Body of pancreas (tissue), 4 donors: ENCODE measurements around the gene DYSF. TPM values are rescaled to one million over a fixed set of nuclear protein-coding genes. Genes with fewer than 3 reads are reported as not detected.

Experiments
- ATAC-seq: fragments of 150-250 bp; one replicate; pipeline ENCODE4 v1.9.1; 2016
- DNase-seq, 4 donors: peaks; one replicate each; pipeline ENCODE4 v3.0.0-alpha.2; 2019
- H3K27ac ChIP-seq, 4 donors: fragments of 200-600 bp; sonication (generic); 1 replicate in 3 of 4; 2 replicates in 1 of 4; pipeline versions ENCODE4 v1.5.1 to v1.6.1; 2016 to 2019; ENCODE audit warnings: mild to moderate bottlenecking in 1 of 4, mixed read lengths in 1 of 4, moderate library complexity in 1 of 4
- H3K27me3 ChIP-seq, 2 donors: fragments of 200-600 bp; sonication (generic); one replicate each; pipeline ENCODE4 v1.6.0; 2016; ENCODE audit warnings: mild to moderate bottlenecking in 1 of 2
- H3K36me3 ChIP-seq, 2 donors: fragments of 200-600 bp; sonication (generic); replicated peaks in 1 of 2; 2 replicates each; pipeline ENCODE4 v1.5.1; 2016; ENCODE audit warnings: low read depth in 2 of 2; ENCODE audit not compliant: insufficient read depth in 1 of 2
- H3K4me1 ChIP-seq: fragments of 200-600 bp; sonication (generic); one replicate; pipeline ENCODE4 v1.6.0; 2016
- H3K4me3 ChIP-seq, 2 donors: fragments of 200-600 bp; sonication (generic); 1 replicate in 1 of 2; 2 replicates in 1 of 2; pipeline ENCODE4 v1.5.1; 2016 to 2019
- H3K9me3 ChIP-seq, 3 donors: fragments of 200-600 bp; sonication (generic); 1 replicate in 2 of 3; 2 replicates in 1 of 3; pipeline ENCODE4 v1.5.1; 2016
- POLR2A ChIP-seq, 3 donors: fragments of 450-650 bp; IDR thresholded peaks; one replicate each; pipeline ENCODE4 v1.6.1; 2016; ENCODE audit warnings: antibody characterized with exemption in 3 of 3, mild to moderate bottlenecking in 2 of 3
- whole genome bisulfite sequencing, 2 donors: methylation state at CpG; one replicate each; pipeline ENCODE4 v1.1.5; 2017; 5-methylcytosine and 5-hydroxymethylcytosine counted together
- intact Hi-C: fragments of 100-400 bp; cut with DNase I; formaldehyde crosslinking; loops from one replicate; pipeline ENCODE4 v1.15.1; 2023
- total RNA-seq, 2 donors: library from RNA; depleted of rRNA; stranded (reverse); fragments of >200 nt; gene quantifications; one replicate each; pipeline ENCODE4 v1.1.0, GENCODE V29; 2016
- TF ChIP-seq, protein P1 (sequence below), 7 experiments: fragments of 450-650 bp in 4 of 7; fragments of 200-600 bp in 3 of 7; sonication (generic) in 3 of 7; IDR thresholded peaks; one replicate each; pipeline ENCODE4 v1.5.1; 2016 to 2019; ENCODE audit warnings: antibody characterized with exemption in 7 of 7

The DYSF gene
- total RNA-seq, 2 donors from 2014 or later, result 3.1 to 10.9 TPM

DNA sequence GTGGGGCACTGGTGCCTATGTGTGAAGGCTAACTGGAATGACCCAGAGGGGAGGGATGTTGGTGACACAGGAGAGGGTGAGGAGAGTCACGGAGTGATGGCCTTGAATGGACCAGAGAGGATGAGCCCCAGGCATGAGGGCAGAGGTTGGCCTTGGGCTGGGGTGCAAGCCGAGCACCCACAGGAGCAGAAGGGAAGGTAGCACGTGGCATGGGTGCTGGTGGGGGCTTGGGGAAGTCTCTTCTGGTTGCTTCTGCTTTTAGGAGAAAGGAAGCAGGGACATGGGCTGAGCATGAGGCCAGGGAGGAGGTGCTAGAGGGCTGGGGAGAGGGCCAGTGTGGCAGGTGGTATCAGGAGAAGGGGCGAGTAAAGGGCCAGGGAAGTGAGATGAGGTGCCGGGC is 183.8 kb downstream of the DYSF start:
- H3K4me3 ChIP-seq, result no peak overlapping the region
- no peaks in the 10 kb centered on the region for H3K4me1 ChIP-seq
- DNase-seq (no peak), ATAC-seq (no peak)
- H3K9me3 ChIP-seq, result no peaks in the 10 kb centered on the region
- WGBS, 2 donors, result 68 to 72% methylated on average over 5 of the region's 5 CpGs
- intact Hi-C loops, result no loop called here
- no peaks in the 10 kb centered on the region for H3K36me3 ChIP-seq
- no peak for TF ChIP-seq POLR2A (IDR thresholded peaks at IDR 0.05)
- TF ChIP-seq, protein P1, sequence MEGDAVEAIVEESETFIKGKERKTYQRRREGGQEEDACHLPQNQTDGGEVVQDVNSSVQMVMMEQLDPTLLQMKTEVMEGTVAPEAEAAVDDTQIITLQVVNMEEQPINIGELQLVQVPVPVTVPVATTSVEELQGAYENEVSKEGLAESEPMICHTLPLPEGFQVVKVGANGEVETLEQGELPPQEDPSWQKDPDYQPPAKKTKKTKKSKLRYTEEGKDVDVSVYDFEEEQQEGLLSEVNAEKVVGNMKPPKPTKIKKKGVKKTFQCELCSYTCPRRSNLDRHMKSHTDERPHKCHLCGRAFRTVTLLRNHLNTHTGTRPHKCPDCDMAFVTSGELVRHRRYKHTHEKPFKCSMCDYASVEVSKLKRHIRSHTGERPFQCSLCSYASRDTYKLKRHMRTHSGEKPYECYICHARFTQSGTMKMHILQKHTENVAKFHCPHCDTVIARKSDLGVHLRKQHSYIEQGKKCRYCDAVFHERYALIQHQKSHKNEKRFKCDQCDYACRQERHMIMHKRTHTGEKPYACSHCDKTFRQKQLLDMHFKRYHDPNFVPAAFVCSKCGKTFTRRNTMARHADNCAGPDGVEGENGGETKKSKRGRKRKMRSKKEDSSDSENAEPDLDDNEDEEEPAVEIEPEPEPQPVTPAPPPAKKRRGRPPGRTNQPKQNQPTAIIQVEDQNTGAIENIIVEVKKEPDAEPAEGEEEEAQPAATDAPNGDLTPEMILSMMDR (IDR thresholded peaks at IDR 0.05), result no peak
- no peaks in the 10 kb centered on the region for H3K27me3 ChIP-seq
- no peak overlapping the region for H3K27ac ChIP-seq

DNA sequence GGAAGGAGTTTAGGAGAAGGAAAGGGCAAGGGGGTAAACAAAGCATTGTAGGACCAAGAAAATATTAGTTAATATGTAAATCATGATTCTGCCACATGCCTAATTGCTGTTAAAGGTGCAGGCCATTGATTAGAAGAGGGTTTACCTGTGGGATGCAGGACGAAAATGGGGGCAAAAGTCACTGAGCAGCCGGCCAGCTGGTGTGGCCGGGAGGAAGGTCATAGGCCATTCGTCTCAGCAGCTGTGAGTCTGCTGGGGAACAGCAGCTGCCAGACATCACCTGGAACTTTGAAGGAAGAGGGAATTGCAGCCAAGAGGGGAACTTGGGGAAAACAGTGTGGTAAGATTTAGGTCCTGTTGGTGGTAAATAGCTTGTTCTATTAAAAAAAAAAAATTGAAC is 184.4 kb downstream of the DYSF start:
- TF ChIP-seq, protein P1 (IDR thresholded peaks at IDR 0.05), result no peak
- TF ChIP-seq POLR2A (IDR thresholded peaks at IDR 0.05), result no peak
- intact Hi-C loops, result no loop called here

DNA sequence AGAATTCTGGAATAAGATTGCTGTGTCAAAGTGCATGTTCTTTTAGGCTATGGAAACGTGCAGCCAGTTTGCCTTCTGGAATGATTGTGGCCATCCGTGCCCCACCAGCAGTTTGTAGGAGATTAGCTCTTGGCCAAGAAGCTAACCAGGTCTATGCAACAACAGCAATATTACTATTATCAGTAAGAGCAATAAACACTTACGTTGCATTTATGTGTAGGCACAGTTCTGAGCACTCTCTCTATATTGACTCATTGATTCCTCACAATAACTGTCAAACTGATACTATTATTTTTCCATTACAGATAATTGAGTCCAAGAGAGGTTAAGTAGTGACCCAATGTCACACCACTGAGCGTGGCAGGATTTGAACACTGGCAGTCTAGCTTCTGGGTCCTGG is 186.4 kb downstream of the DYSF start:
- no peak for DNase-seq
- intact Hi-C loops, result no loop called here
- Histone ChIP-seq H3K36me3 (no peaks in the 10 kb centered on the region), H3K4me1 (no peaks in the 10 kb centered on the region), H3K27ac (no peak overlapping the region), H3K4me3 (no peak overlapping the region), H3K27me3 (no peaks in the 10 kb centered on the region), H3K9me3 (no peaks in the 10 kb centered on the region)
- ATAC-seq, result no peak
- 84 to 85% methylated on average over 4 of the region's 4 CpGs for WGBS, 2 donors
- TF ChIP-seq, protein P1 (IDR thresholded peaks at IDR 0.05), result no peak
- no peak for TF ChIP-seq POLR2A (IDR thresholded peaks at IDR 0.05)

More for the DNA sequence above, 184.4 kb downstream of the DYSF start:
- no peak overlapping the region for H3K4me3 ChIP-seq
- H3K27me3 ChIP-seq, result no peaks in the 10 kb centered on the region
- ATAC-seq (no peak), DNase-seq (no peak)
- 62 to 74% methylated on average over 4 of the region's 4 CpGs for WGBS, 2 donors
- H3K27ac ChIP-seq, result no peak overlapping the region
- no peaks in the 10 kb centered on the region for H3K36me3 ChIP-seq
- no peaks in the 10 kb centered on the region for H3K4me1 ChIP-seq
- H3K9me3 ChIP-seq, result no peaks in the 10 kb centered on the region

DNA sequence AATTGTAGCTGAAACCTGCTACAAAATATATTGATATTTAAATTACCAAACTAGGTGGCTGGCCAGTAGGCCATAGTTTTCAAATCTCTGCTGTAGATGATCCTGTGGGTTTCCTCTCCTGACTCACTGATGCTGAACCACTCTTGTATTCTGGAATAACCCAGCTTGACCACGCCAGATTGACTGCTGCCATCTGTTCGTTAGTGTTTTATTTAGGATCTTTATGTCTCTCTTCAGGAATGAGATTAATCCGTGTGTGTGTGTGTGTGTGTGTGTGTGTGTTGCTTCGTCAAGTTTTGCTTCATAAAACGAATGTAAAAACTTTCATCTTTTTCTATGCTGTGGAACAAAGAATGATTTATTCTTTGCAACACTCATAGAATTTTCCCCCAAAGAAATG is 187.1 kb downstream of the DYSF start:
- Histone ChIP-seq H3K36me3 (no peaks in the 10 kb centered on the region), H3K4me1 (no peaks in the 10 kb centered on the region), H3K27ac (no peak overlapping the region), H3K27me3 (no peaks in the 10 kb centered on the region), H3K4me3 (no peak overlapping the region), H3K9me3 (no peaks in the 10 kb centered on the region)
- DNase-seq (no peak), ATAC-seq (no peak)
- TF ChIP-seq, protein P1 (IDR thresholded peaks at IDR 0.05), result no peak
- TF ChIP-seq POLR2A (IDR thresholded peaks at IDR 0.05), result no peak
- intact Hi-C loops, result no loop called here
- WGBS, 2 donors, result 81 to 82% methylated on average over 5 of the region's 5 CpGs

DNA sequence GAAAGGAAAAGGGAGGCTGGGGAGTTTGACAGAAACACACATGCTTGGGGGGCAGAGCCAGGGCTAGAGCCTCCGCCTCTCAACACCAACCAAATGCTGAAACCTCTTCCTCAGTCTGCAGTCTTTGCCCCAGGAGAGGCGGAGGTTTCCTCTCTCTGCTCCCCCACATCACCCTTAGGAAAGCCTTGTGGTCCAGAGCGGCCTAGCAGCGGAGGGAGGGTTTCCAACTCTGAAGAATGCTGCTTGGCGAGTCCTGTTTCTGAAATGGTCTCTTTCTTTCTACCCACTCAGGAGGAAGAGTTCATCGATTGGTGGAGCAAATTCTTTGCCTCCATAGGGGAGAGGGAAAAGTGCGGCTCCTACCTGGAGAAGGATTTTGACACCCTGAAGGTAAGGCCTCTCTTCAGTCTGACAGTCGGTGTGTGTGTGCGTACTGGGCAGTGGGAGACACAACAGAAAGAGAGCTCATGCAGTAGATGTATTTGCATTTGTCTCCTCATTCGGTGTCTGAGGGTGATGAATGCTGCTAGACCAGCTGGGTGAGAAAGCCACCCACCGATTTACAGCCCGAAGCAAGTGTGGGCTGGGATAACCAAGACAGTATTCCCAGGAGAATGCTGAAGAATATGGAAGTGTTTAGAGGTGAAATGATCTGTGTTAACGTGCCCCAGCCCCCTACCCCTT is 190.5 kb downstream of the DYSF start:
- no peaks in the 10 kb centered on the region for H3K27me3 ChIP-seq
- DNase-seq (no peak), ATAC-seq (no peak)
- no peaks in the 10 kb centered on the region for H3K9me3 ChIP-seq
- no peaks in the 10 kb centered on the region for H3K36me3 ChIP-seq
- H3K4me1 ChIP-seq, result no peaks in the 10 kb centered on the region
- H3K4me3 ChIP-seq, result no peak overlapping the region
- no peak overlapping the region for H3K27ac ChIP-seq
- TF ChIP-seq, protein P1 (IDR thresholded peaks at IDR 0.05), result no peak
- TF ChIP-seq POLR2A (IDR thresholded peaks at IDR 0.05), result no peak
- intact Hi-C loops, result no loop called here
- WGBS, 2 donors, result 80 to 83% methylated on average over 13 of the region's 13 CpGs
